ENCODE measurements around the gene PHACTR2. TPM values are rescaled to one million over a fixed set of nuclear protein-coding genes. Genes with fewer than 3 reads are reported as not detected.
"Not testable (repeated sequence)": the region's sequence is repeated elsewhere in the genome, so short reads cannot be mapped to it uniquely, and the experiment has no call there.

The PHACTR2 gene
- total RNA-seq, 2 experiments from 2014 or later, result 30.9 to 43.8 TPM

DNA sequence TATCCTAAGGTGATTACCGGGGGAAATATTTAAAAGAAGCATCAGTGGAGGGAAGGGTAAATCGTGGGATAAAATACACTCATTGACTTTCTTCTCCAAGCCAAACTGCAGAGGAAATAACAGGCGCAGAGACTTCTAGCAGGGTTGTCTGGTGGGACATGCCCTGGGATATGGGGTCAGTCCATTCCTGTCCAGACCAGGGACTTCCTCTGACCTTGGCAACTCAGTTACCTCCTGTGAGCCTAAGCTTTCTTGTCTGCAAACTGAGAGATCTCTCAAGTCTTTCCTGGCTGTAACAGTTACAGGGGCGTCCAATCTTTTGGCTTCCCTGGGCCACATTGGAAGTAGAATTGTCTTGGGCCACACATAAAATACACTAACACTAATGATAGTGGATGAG is 21.7 kb upstream of the PHACTR2 start:
- Mint-ChIP-seq H3K9me3 (peaks cover 25% of the 10 kb centered on the region), H3K4me1 (no peaks in the 10 kb centered on the region), H3K36me3 (ENCODE audit: low read depth) (peaks cover 3% of the 10 kb centered on the region), H3K4me3 (no peak overlapping the region), H3K27ac (no peak overlapping the region), H3K27me3 (no peaks in the 10 kb centered on the region)
- ChIA-PET CTCF (no interaction called here), POLR2A (no interaction called here)
- no peak for DNase-seq

DNA sequence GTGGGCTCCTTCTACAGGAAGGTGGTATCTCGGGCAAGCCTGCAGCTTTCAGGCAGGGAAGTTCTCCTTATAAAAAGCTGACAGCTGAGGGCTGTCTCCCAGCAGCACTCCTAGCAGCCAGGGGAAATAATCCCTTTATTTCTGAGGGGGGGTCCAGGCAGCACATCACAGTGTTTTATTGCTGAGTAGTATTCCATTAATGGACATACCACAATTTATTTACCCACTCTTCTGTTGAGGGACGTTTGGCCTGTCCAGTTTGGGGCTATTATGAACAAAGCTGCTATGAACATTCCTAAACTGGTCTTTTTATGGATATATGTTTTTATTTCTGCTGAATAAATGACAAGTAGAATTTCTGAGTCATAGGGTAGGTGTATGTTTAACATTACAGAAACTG is 20.0 kb upstream of the PHACTR2 start:
- H3K9me3 Mint-ChIP-seq, result peaks cover 27% of the 10 kb centered on the region
- H3K27ac Mint-ChIP-seq, result no peak overlapping the region
- DNase-seq, result no peak
- H3K4me3 Mint-ChIP-seq, result no peak overlapping the region
- CTCF ChIA-PET, result no interaction called here
- POLR2A ChIA-PET, result no interaction called here
- no peaks in the 10 kb centered on the region for H3K4me1 Mint-ChIP-seq
- no peaks in the 10 kb centered on the region for H3K27me3 Mint-ChIP-seq
- peaks cover 3% of the 10 kb centered on the region for H3K36me3 Mint-ChIP-seq (ENCODE audit: low read depth)

- H3K9me3 Mint-ChIP-seq, result peaks cover 33% of the 10 kb centered on the region
- POLR2A ChIA-PET; H3K4me3 Mint-ChIP-seq; H3K36me3 Mint-ChIP-seq (ENCODE audit: low read depth); H3K27ac Mint-ChIP-seq; DNase-seq; H3K27me3 Mint-ChIP-seq; H3K4me1 Mint-ChIP-seq: not testable (repeated sequence)
- CTCF ChIA-PET, result interaction anchor here (0.6 kb wide), 1 partner anchor 164 kb away, joined by 5 read pairs; no protein-coding TSS in a partner anchor
Measured at GRCh38 chr6:143660170-143660569, 17.6 kb upstream of the PHACTR2 start.

DNA sequence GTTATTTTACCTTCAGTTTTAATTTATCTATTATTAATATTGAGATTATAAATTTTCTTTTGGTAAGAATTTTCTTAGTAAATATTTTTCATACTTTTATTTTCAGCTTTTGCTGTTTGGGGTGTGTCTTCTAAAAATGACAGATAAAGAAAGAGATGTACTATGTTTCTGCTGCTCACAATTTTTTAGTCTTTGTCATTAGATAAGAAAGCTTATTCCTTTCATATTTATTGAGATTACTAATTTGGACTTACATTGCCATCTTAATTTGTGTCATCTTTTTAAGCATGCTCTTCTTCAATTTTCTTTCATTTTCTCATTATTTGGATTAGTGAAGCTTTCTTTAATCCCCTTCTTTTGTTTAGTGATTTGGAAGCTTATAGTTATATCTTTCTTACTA is 13.6 kb upstream of the PHACTR2 start:
- peaks cover 53% of the 10 kb centered on the region for H3K9me3 Mint-ChIP-seq
- H3K4me1 Mint-ChIP-seq, result no peaks in the 10 kb centered on the region
- DNase-seq, result no peak
- H3K27ac Mint-ChIP-seq, result no peak overlapping the region
- peaks cover 22% of the 10 kb centered on the region for H3K36me3 Mint-ChIP-seq (ENCODE audit: low read depth)
- ChIA-PET POLR2A (no interaction called here), CTCF (no interaction called here)
- peaks cover 3% of the 10 kb centered on the region for H3K27me3 Mint-ChIP-seq
- no peak overlapping the region for H3K4me3 Mint-ChIP-seq

DNA sequence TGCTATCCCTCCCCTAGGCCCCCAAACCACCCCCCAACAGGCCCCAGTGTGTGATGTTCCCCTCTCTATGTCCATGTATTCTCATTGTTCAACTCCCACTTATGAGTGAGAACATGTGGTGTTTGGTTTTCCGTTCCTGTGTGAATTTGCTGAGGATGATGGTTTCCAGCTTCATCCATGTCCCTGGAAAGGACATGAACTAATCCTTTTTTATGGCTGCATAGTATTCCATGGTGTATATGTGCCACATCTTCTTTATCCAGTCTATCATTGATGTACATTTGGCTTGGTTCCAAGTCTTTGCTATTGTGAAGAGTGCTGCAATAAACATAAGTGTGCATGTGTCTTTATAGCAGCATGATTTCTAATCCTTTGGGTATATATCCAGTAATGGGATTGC is 11.8 kb upstream of the PHACTR2 start:
- H3K9me3 Mint-ChIP-seq, result peaks cover 45% of the 10 kb centered on the region
- H3K27me3 Mint-ChIP-seq, POLR2A ChIA-PET, CTCF ChIA-PET, H3K27ac Mint-ChIP-seq, DNase-seq, H3K4me1 Mint-ChIP-seq, H3K4me3 Mint-ChIP-seq: not testable (repeated sequence)
- peaks cover 19% of the 10 kb centered on the region for H3K36me3 Mint-ChIP-seq (ENCODE audit: low read depth)

GRCh38 chr6:143669483-143669882 is 8.3 kb upstream of the PHACTR2 start:
- POLR2A ChIA-PET, H3K27me3 Mint-ChIP-seq, H3K4me3 Mint-ChIP-seq, H3K4me1 Mint-ChIP-seq, H3K27ac Mint-ChIP-seq, CTCF ChIA-PET, DNase-seq: not testable (repeated sequence)
- Mint-ChIP-seq H3K9me3 (peaks cover 40% of the 10 kb centered on the region), H3K36me3 (ENCODE audit: low read depth) (peaks cover 18% of the 10 kb centered on the region)

DNA sequence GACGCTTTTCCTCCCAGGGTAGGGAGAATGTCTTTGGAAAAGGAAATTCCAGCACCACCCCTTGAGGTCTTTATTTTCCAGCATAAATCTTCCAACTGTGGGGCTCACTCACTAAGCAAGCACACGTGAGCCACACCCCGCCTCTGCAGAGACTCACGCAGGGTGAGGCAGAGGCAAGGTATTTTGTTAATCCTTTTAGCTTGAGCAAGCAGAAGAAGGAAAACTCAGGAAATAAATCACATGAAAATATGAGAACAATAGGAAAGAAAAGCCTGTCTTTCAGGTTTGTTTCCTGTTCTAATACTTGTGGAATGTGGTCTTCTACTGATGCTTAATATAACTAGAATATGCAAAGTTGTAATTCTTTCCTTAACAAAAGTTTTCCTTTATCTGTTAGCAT is 4.1 kb upstream of the PHACTR2 start:
- ChIA-PET CTCF (no interaction called here), POLR2A (no interaction called here)
- peaks cover 5% of the 10 kb centered on the region for H3K4me1 Mint-ChIP-seq
- no peak overlapping the region for H3K4me3 Mint-ChIP-seq
- H3K27me3 Mint-ChIP-seq, result peaks cover 31% of the 10 kb centered on the region
- peaks cover 6% of the 10 kb centered on the region for H3K36me3 Mint-ChIP-seq (ENCODE audit: low read depth)
- peaks cover 9% of the 10 kb centered on the region for H3K9me3 Mint-ChIP-seq
- no peak overlapping the region for H3K27ac Mint-ChIP-seq
- no peak for DNase-seq

DNA sequence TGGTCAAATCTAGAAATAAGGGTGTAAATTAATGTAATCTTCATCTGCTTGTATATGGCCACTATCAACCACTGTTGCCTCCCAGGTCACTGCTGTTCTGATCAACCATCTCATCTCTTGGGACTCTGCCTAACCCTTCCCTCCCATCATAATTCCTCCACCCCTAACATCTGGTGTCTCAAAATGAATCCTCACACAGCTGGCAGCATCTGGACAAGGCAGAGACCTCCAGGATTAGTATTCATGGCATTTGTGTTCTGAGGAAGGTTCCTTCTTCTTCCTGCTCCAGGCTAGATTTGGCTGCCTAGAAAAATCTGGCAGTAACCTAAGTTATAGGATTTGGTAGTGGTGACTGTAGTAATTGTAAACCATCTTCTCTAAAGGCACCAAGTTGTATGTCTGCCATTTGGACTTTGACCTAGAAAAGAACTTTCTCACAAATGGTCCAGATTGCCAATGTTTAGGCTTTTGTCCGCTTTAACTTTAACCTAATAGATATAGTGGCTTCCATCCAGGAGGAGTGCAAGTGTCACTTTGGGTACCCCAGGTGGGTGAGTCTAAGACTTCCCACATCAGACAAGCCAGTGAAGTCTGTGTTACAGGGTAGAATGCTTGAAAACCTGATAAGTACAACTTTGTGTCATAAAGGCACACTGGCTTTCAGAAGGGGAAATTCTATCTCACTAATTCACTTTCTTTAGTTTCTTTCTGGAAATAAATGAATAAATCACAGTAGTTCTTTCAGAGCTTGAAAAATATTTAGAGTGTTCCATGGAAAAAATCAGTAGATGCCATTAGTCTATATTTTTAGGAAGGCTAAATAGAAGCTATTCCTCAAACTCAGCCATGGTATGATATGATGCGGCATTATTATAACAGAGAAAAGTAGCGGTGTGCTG is 3.0 kb upstream of the PHACTR2 start:
- H3K27ac Mint-ChIP-seq, result no peak overlapping the region
- H3K4me3 Mint-ChIP-seq, result no peak overlapping the region
- DNase-seq, result no peak
- peaks cover 2% of the 10 kb centered on the region for H3K36me3 Mint-ChIP-seq (ENCODE audit: low read depth)
- peaks cover 12% of the 10 kb centered on the region for H3K4me1 Mint-ChIP-seq
- ChIA-PET POLR2A (no interaction called here), CTCF (no interaction called here)
- peaks cover under 1% of the 10 kb centered on the region for H3K9me3 Mint-ChIP-seq
- H3K27me3 Mint-ChIP-seq, result peaks cover 35% of the 10 kb centered on the region

GRCh38 chr6:143675382-143675900 is 2.3 kb upstream of the PHACTR2 start:
- Mint-ChIP-seq H3K9me3 (no peaks in the 10 kb centered on the region), H3K27ac (no peak overlapping the region), H3K27me3 (peaks cover 39% of the 10 kb centered on the region), H3K36me3 (ENCODE audit: low read depth) (peaks cover 2% of the 10 kb centered on the region), H3K4me1 (peaks cover 12% of the 10 kb centered on the region), H3K4me3 (no peak overlapping the region)
- no peak for DNase-seq
- CTCF ChIA-PET, result no interaction called here
- POLR2A ChIA-PET, result no interaction called here

GRCh38 chr6:143675946-143676345 is 1.8 kb upstream of the PHACTR2 start:
- Mint-ChIP-seq H3K9me3 (no peaks in the 10 kb centered on the region), H3K27me3 (peaks cover 39% of the 10 kb centered on the region), H3K4me3 (no peak overlapping the region), H3K4me1 (peaks cover 12% of the 10 kb centered on the region), H3K36me3 (ENCODE audit: low read depth) (peaks cover 2% of the 10 kb centered on the region), H3K27ac (no peak overlapping the region)
- ChIA-PET CTCF (no interaction called here), POLR2A (no interaction called here)
- no peak for DNase-seq

DNA sequence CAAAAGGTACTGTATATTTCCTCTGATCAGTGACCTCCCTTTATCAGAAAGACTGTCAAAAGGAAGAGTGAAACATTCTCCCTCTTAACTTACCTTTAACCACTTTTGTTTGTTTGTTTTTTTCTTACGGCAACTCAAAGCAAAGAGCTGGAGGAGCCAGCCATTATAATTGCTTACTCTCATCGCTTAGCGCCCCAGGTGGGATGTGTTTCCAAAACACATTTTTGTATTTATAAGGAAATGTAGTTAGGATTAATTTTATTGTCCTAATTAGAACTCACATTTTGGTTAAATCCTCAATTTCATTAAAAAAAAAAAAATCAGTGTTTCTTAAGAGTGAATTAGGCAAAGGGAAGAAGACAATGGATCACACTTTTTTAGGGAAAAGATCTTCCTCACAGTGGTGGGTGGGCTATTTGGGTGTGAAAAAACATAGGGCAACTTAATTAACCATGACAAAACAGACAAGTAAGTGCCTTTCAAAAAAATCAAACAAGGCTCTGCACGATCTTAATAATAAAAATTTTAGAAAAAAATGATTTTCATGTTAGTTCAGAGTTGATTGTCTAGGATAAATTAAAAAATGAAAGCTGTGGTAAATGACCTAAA is 1.2 kb upstream of the PHACTR2 start:
- Mint-ChIP-seq H3K9me3 (no peaks in the 10 kb centered on the region), H3K4me3 (no peak overlapping the region), H3K27ac (no peak overlapping the region), H3K4me1 (peaks cover 12% of the 10 kb centered on the region), H3K36me3 (ENCODE audit: low read depth) (no peaks in the 10 kb centered on the region), H3K27me3 (peaks cover 42% of the 10 kb centered on the region)
- no peak for DNase-seq
- CTCF ChIA-PET, result interaction anchor here (0.6 kb wide), 1 partner anchor 13 kb away, joined by 4 read pairs; no protein-coding TSS in a partner anchor
- POLR2A ChIA-PET, result no interaction called here

DNA sequence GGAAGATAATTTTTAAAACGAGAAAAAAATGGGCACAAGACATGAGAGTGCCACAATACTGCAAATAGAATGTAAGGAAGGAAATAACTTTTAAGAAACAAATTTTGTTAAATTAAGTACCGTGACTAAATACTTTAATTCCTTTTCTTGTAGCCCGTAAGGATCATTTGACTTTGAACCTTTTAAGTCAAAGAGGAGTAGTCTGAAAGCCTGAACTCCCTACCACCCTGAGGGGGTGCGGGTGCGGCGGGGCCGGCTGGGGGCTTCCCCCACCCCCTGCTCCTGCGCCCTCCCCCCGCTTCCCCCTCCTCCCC is 231 bp upstream of the PHACTR2 start:
- Mint-ChIP-seq H3K4me3 (peak overlapping the region; percentile 26), H3K27ac (no peak overlapping the region)
- CTCF ChIA-PET, result no interaction called here

GRCh38 chr6:143679041-143679440 is 1.3 kb downstream of the PHACTR2 start:
- Mint-ChIP-seq H3K4me1 (peaks cover 12% of the 10 kb centered on the region), H3K9me3 (peaks cover 13% of the 10 kb centered on the region), H3K4me3 (peak overlapping the region; percentile 78), H3K27me3 (peaks cover 44% of the 10 kb centered on the region), H3K36me3 (ENCODE audit: low read depth) (peaks cover 11% of the 10 kb centered on the region), H3K27ac (no peak overlapping the region)
- POLR2A ChIA-PET, result no interaction called here
- DNase-seq, result no peak
- CTCF ChIA-PET, result no interaction called here

More for the DNA sequence above, 231 bp upstream of the PHACTR2 start:
- Mint-ChIP-seq H3K36me3 (ENCODE audit: low read depth) (peaks cover 7% of the 10 kb centered on the region), H3K4me1 (peaks cover 12% of the 10 kb centered on the region), H3K9me3 (peaks cover 5% of the 10 kb centered on the region), H3K27me3 (peaks cover 44% of the 10 kb centered on the region)
- POLR2A ChIA-PET, result no interaction called here
- DNase-seq, result no peak

Measured in activated CD4-positive, alpha-beta T cell treated with anti-CD3 and anti-CD28 coated beads, Interleukin-2, amount 10 ng/mL, durations not matched to agents 7 days and 5 days (primary cell).